Parietal lobe (tissue), 1 donor: Measurements from ENCODE around the gene PODNL1. TPM values are rescaled to one million over a fixed set of nuclear protein-coding genes. Genes with fewer than 3 reads are reported as not detected.

ENCODE experiments used
- total RNA-seq: library from RNA; depleted of rRNA; stranded (reverse); fragments of >200 nt; gene quantifications from one replicate; pipeline ENCODE4 v1.2.3, GENCODE V29; 2014

The PODNL1 gene, protein sequence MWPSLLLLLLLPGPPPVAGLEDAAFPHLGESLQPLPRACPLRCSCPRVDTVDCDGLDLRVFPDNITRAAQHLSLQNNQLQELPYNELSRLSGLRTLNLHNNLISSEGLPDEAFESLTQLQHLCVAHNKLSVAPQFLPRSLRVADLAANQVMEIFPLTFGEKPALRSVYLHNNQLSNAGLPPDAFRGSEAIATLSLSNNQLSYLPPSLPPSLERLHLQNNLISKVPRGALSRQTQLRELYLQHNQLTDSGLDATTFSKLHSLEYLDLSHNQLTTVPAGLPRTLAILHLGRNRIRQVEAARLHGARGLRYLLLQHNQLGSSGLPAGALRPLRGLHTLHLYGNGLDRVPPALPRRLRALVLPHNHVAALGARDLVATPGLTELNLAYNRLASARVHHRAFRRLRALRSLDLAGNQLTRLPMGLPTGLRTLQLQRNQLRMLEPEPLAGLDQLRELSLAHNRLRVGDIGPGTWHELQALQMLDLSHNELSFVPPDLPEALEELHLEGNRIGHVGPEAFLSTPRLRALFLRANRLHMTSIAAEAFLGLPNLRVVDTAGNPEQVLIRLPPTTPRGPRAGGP
- not detected for total RNA-seq

DNA sequence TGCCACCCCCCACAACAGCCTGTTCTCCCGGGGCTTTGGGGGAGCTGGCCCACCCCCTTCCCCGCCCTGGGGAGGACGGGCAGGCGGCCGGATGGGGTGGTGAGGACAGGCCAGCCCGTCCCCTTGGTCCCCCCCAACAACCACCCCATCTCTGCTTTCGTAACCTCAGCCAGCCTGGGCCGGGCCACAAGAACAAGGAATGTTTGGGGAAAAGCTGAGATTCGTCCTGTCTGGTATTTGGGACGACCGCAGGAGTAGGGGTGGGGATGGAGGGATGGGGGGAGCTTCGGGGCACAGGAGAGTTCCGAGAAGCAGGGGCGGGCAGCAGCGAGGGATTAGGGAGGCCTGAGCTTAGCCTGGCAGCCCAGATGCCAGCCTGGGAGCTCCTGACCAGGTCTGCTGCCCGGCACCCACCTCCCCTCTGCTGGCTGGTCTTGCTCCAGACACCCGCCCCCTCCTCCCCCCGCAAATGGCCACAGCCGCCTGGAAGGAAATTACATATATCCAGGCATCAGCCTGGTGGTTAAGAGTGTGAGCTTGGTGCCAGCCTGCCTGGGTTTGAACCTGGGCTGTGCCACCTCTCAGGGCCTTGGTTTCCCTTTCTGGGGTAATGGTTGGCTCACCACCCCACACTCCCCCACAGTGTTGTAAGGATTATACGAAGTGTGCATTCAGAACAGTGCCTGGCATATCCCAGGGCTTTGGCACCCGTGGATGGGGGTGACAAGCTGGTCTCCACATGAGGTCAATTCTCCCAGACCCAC is at the start of gene PODNL1:
Gene PODNL1, minus strand, starts transcription at position 117 of the 764 bp plus-strand sequence. CDS start 236 bp downstream, outside the sequence.

DNA sequence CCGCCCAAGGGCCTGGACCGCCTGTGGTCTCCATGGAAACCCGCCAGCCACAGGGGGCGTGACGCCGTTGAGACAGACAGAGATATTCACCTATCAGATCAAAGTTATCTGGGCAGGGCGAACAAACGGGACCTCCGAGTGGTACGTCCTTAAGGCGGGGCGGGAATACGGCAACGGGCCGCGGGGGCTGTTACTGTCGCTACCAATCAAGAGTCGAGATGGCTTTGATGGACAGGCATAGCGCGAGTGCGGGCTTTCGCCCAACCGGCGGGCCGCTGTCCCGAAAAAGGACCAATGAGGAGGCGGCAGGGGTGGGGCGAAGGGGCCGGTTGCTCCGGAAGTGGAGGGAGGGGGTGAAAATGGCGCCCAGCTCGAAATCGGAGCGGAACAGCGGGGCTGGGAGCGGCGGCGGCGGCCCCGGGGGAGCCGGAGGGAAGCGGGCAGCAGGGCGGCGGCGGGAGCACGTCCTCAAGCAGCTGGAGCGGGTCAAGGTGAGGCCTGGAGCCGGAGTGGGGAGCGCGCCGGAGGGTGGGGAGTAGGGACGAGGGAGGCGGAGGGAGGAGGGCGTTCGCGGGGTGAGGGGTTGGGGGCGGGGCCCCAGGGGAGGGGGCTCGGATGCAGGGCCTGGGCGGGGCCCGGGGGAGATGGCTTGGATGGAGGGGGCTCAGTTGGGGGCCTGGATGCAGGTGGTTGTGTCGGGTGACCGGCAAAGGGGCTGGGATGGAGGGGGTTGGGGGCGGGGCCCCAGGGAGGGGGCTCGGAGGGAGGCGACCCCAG is 14.1 kb upstream of the PODNL1 start, which contains the start of gene DCAF15:
Gene DCAF15, plus strand, starts transcription at position 356 of the 777 bp plus-strand sequence. Its CDS starts 4 bp downstream, at position 360.

DNA sequence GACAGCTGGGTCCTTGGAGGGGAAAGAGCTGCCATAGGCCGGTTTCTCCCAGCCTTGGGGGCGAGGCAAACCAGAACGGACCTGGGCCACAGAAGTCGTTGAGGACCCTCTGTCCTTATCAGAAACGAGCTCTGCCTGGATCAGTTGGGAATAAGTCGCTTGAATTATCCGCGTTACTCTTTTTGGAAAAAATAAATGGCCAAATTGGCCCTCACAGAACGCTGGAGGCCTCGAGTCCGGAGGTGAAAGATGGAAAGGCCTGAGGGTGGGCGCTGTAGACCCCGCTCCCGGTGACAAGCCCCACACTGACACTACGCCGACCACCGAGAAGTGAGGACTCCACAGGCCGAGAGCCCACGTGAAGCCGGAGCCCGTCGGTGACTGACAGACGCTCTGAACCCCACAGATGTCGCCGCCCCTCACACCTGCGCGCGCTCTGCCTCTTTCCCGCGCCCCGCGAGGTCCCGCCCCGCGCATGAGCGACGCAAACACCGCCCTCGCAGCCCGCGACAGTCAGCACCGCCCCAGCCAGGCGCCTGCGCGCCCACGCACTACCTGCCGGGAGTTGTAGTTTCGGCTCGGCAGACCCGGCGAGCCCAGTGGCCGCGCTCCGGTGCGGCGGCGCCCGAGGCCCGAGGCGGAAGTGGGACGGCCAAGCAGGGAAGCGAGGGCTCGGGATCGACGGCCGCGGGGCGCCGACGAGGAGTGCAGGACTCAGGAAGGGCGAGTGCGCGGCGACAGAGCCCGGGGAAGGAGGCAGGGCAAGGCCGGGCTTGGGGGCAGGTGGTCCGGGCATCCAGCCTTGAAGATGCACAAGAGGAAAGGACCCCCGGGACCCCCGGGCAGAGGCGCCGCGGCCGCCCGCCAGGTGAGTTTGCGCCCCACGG is 32.3 kb downstream of the PODNL1 start, which contains the start of the genes BRME1 and CC2D1A:
Gene BRME1, minus strand, starts transcription at position 484 of the 887 bp plus-strand sequence. CDS start 1,225 bp downstream, outside the sequence.
Gene CC2D1A, plus strand, starts transcription at position 568 of the 887 bp plus-strand sequence. Its CDS starts 241 bp downstream, at position 809.

Other genes starting within 250 kb of the PODNL1 start
- gene MRI1, start 173.9 kb downstream of the PODNL1 start, total RNA-seq = 32.9 TPM
- 18.2 TPM for gene C19orf53, start 164.0 kb downstream of the PODNL1 start, total RNA-seq
- gene ZSWIM4, start 143.0 kb downstream of the PODNL1 start, total RNA-seq = 17.5 TPM
- gene NANOS3, start 61.3 kb downstream of the PODNL1 start, total RNA-seq = 3.8 TPM
- gene BRME1, start 32.3 kb downstream of the PODNL1 start, total RNA-seq = 21.9 TPM
- 20.0 TPM for gene CC2D1A, start 32.2 kb downstream of the PODNL1 start, total RNA-seq
- 19.1 TPM for gene DCAF15, start 14.1 kb upstream of the PODNL1 start, total RNA-seq
- gene RFX1, start 67.9 kb upstream of the PODNL1 start, total RNA-seq = 4.4 TPM
- not detected for gene RLN3, start 89.7 kb upstream of the PODNL1 start, total RNA-seq
- gene IL27RA, start 93.3 kb upstream of the PODNL1 start, total RNA-seq = 5.6 TPM
- gene PALM3, start 123.7 kb upstream of the PODNL1 start, total RNA-seq = 4.7 TPM
- gene MISP3, start 134.4 kb upstream of the PODNL1 start, total RNA-seq = 0.63 TPM
- gene C19orf67, start 147.4 kb upstream of the PODNL1 start, total RNA-seq = not detected
- 36.3 TPM for gene SAMD1, start 152.3 kb upstream of the PODNL1 start, total RNA-seq
- gene PRKACA, start 179.3 kb upstream of the PODNL1 start, total RNA-seq = 42.9 TPM
- gene ASF1B, start 198.2 kb upstream of the PODNL1 start, total RNA-seq = 2.8 TPM